HEK293T (cell line): ENCODE data around the gene NSMCE4A.
"Not testable (repeated sequence)": the region's sequence is repeated elsewhere in the genome, so short reads cannot be mapped to it uniquely, and the experiment has no call there.

Experiments used
- CTCF ChIA-PET: fragments of 350-600 bp; formaldehyde crosslinking; extraction: SDS; loops from one replicate; lab custom pipeline; 2021; ENCODE audit warnings: antibody characterized with exemption, inconsistent platforms; lab: Yijun Ruan, JAX
- POLR2A ChIA-PET: fragments of 350-600 bp; formaldehyde crosslinking; extraction: SDS; loops from one replicate; lab custom pipeline; 2020; ENCODE audit warnings: antibody characterized with exemption, inconsistent platforms; lab: Yijun Ruan, JAX
- DNase-seq: peaks from one replicate; pipeline ENCODE4 v3.0.0; 2012; ENCODE audit warnings: mixed read lengths; ENCODE audit errors: extremely low spot score
- ARNT ChIP-seq: fragments of 450-650 bp; IDR thresholded peaks from 2 replicates; pipeline ENCODE4 v1.6.1; 2017; ENCODE audit warnings: mild to moderate bottlenecking
- BHLHE40 ChIP-seq: fragments of 450-650 bp; IDR thresholded peaks from 2 replicates; pipeline ENCODE4 v1.6.1; 2016; ENCODE audit warnings: mild to moderate bottlenecking, moderate library complexity, borderline replicate concordance
- CTBP1 ChIP-seq: fragments of 450-650 bp; IDR thresholded peaks from 2 replicates; pipeline ENCODE4 v1.6.1; 2016; ENCODE audit warnings: borderline replicate concordance
- ELF4 ChIP-seq: fragments of 450-650 bp; IDR thresholded peaks from 2 replicates; pipeline ENCODE4 v1.6.1; 2017; ENCODE audit warnings: antibody characterized with exemption
- FOXA1 ChIP-seq: fragments of 450-650 bp; IDR thresholded peaks from 2 replicates; pipeline ENCODE4 v1.6.1; 2016; ENCODE audit warnings: mild to moderate bottlenecking
- FOXK2 ChIP-seq: fragments of 450-650 bp; IDR thresholded peaks from 2 replicates; pipeline ENCODE4 v1.6.1; 2016; ENCODE audit warnings: mild to moderate bottlenecking
- FOXM1 ChIP-seq: fragments of 450-650 bp; IDR thresholded peaks from 2 replicates; pipeline ENCODE4 v1.6.1; 2017; ENCODE audit warnings: mild to moderate bottlenecking, borderline replicate concordance
- HDGF ChIP-seq: fragments of 450-650 bp; IDR thresholded peaks from 2 replicates; pipeline ENCODE4 v1.6.1; 2017; ENCODE audit warnings: antibody characterized with exemption, borderline replicate concordance
- L3MBTL2 ChIP-seq: fragments of 450-650 bp; conservative IDR thresholded peaks from 2 replicates; pipeline ENCODE4 v1.6.1; 2016; ENCODE audit warnings: mild to moderate bottlenecking
- LEF1 ChIP-seq: fragments of 450-650 bp; IDR thresholded peaks from 2 replicates; pipeline ENCODE4 v1.6.1; 2017; ENCODE audit warnings: mild to moderate bottlenecking, borderline replicate concordance
- NFRKB ChIP-seq: fragments of 450-650 bp; IDR thresholded peaks from 2 replicates; pipeline ENCODE4 v1.6.1; 2016; ENCODE audit warnings: mild to moderate bottlenecking, moderate library complexity
- PKNOX1 ChIP-seq: fragments of 450-650 bp; IDR thresholded peaks from 2 replicates; pipeline ENCODE4 v1.6.1; 2016
- SP1 ChIP-seq: fragments of 450-650 bp; IDR thresholded peaks from 2 replicates; pipeline ENCODE4 v1.6.1; 2017
- SUZ12 ChIP-seq: fragments of 450-650 bp; IDR thresholded peaks from 2 replicates; pipeline ENCODE4 v1.6.1; 2016; ENCODE audit warnings: mild to moderate bottlenecking
- TARDBP ChIP-seq: fragments of 450-650 bp; IDR thresholded peaks from 2 replicates; pipeline ENCODE4 v1.6.1; 2016
- ZNF384 ChIP-seq: fragments of 450-650 bp; IDR thresholded peaks from 2 replicates; pipeline ENCODE4 v1.6.1; 2016

NSMCE4A gene

GRCh38 chr10:121929585-121930267 lies 45.3 kb downstream of the NSMCE4A start:
- 0 out of 2 replicates have a peak, but pooled peaks have one; percentile 6 for TF ChIP-seq ZNF384
- CTCF ChIA-PET, POLR2A ChIA-PET, DNase-seq: not testable (repeated sequence)

GRCh38 chr10:121928528-121928884 lies 46.5 kb downstream of the NSMCE4A start:
- ChIA-PET CTCF (no interaction called here), POLR2A (interaction anchor here (0.6 to 1.7 kb wide), 9 partner anchors 19 to 202 kb away, joined by 3 to 11 read pairs (median 3); partner anchors contain the start of gene NSMCE4A)
- TF ChIP-seq PKNOX1 (no peak), ELF4 (no peak), L3MBTL2 (no peak), CTBP1 (no peak), FOXA1 (no peak)
- no peak for DNase-seq

- ChIA-PET POLR2A (interaction anchor here (0.6 to 1.7 kb wide), 15 partner anchors 9 to 202 kb away, joined by 3 to 11 read pairs (median 3); partner anchors contain the start of gene NSMCE4A), CTCF (no interaction called here)
- TF ChIP-seq ELF4: peak; percentile 24; the same call in 1 of the 2 replicates
- TF ChIP-seq FOXM1: 0 out of 2 replicates have a peak, but pooled peaks have one; percentile 27
- TF ChIP-seq SP1: no peak
- TF ChIP-seq BHLHE40: no peak
- no peak for TF ChIP-seq SUZ12
- no peak for TF ChIP-seq FOXA1
- peak; percentile 79 for TF ChIP-seq L3MBTL2
- TF ChIP-seq FOXK2: no peak
- peak; percentile 32; the same call in 1 of the 2 replicates for TF ChIP-seq NFRKB
- no peak for TF ChIP-seq LEF1
- no peak for TF ChIP-seq ZNF384
- TF ChIP-seq PKNOX1: no peak
- peak; percentile 92 for DNase-seq
These were observed 47.0 kb downstream of the NSMCE4A start, which contains the start of gene ATE1 for GRCh38 chr10:121927841-121928527. TSS of gene ATE1 (minus strand) at chr10:121928031. CDS start at chr10:121927949, 82 bp downstream.

- peak; percentile 68 for DNase-seq
- TF ChIP-seq ZNF384 (peak; percentile 48), ELF4 (no peak), FOXK2 (no peak)
- CTCF ChIA-PET: no interaction called here
- POLR2A ChIA-PET: interaction anchor here (0.6 to 1.7 kb wide), 14 partner anchors 9 to 201 kb away, joined by 3 to 11 read pairs (median 3); partner anchors contain the start of gene NSMCE4A
These were observed 47.6 kb downstream of the NSMCE4A start for GRCh38 chr10:121927318-121927840.

GRCh38 chr10:121926671-121927317 lies 48.2 kb downstream of the NSMCE4A start:
- ChIA-PET CTCF (no interaction called here), POLR2A (interaction anchor here (1.7 kb wide), 1 partner anchor 48 kb away, joined by 11 read pairs; the partner anchor contains the start of gene NSMCE4A)
- DNase-seq: no peak
- TF ChIP-seq ARNT (no peak), BHLHE40 (no peak), TARDBP (no peak), HDGF (no peak), L3MBTL2 (no peak), NFRKB (no peak), ZNF384 (no peak), PKNOX1 (no peak), FOXK2 (no peak), ELF4 (no peak)

GRCh38 chr10:121926157-121926556 lies 48.9 kb downstream of the NSMCE4A start:
- DNase-seq: no peak
- POLR2A ChIA-PET: interaction anchor here (1.0 kb wide), 1 partner anchor 10 kb away, joined by 3 read pairs; no protein-coding TSS in a partner anchor
- CTCF ChIA-PET: interaction anchor here (1.0 kb wide), 1 partner anchor 8 kb away, joined by 3 read pairs; no protein-coding TSS in a partner anchor
- TF ChIP-seq PKNOX1: peak; percentile 42
- no peak for TF ChIP-seq FOXM1
